Testis (tissue), 3 donors: ENCODE data around the gene WT1. TPM values are rescaled to one million over a fixed set of nuclear protein-coding genes. Genes with fewer than 3 reads are reported as not detected.

Experiments used
- DNase-seq: peaks from one replicate; pipeline ENCODE4 v3.0.0-alpha.2; 2019
- H3K27ac ChIP-seq, 2 donors: fragments of 200-600 bp; sonication (generic); one replicate each; pipeline ENCODE4 v1.5.1; 2019
- H3K27me3 ChIP-seq: fragments of 200-600 bp; sonication (generic); one replicate; pipeline ENCODE4 v1.5.1; 2019
- H3K36me3 ChIP-seq: fragments of 200-600 bp; sonication (generic); one replicate; pipeline ENCODE4 v1.5.1; 2017; ENCODE audit warnings: low read depth; ENCODE audit errors: missing control alignments
- H3K4me1 ChIP-seq: fragments of 200-600 bp; sonication (generic); one replicate; pipeline ENCODE4 v1.5.1; 2019
- H3K4me3 ChIP-seq, 2 donors: fragments of 200-600 bp; sonication (generic); one replicate each; pipeline ENCODE4 v1.5.1; 2017 to 2019
- H3K9me3 ChIP-seq: fragments of 200-600 bp; sonication (generic); one replicate; pipeline ENCODE4 v1.5.1; 2017
- CTCF ChIP-seq, 3 experiments: fragments of 450-650 bp in 2 of 3; fragments of 200-600 bp in 1 of 3; sonication (generic) in 1 of 3; IDR thresholded peaks; one replicate each; pipeline ENCODE4 v1.5.1; 2016 to 2019; ENCODE audit warnings: antibody characterized with exemption in 3 of 3, mild to moderate bottlenecking in 2 of 3, moderate library complexity in 1 of 3
- POLR2A ChIP-seq: fragments of 450-650 bp; IDR thresholded peaks from one replicate; pipeline ENCODE4 v1.6.1; 2017; ENCODE audit warnings: antibody characterized with exemption, mild to moderate bottlenecking, moderate library complexity
- WGBS, 2 donors: methylation state at CpG; one replicate each; pipeline ENCODE4 v1.1.5; 2018; 5-methylcytosine and 5-hydroxymethylcytosine counted together
- intact Hi-C: fragments of 100-400 bp; cut with DNase I; formaldehyde crosslinking; loops from one replicate; pipeline ENCODE4 v1.15.1; 2023; ENCODE audit warnings: low total_unique reads
- polyA plus RNA-seq: library from polyadenylated mRNA; stranded (reverse); fragments of 350-450 nt; fragmentation: Illumina TruSeq; extraction: RNeasy Lipid Tissue Mini Kit (QIAGEN cat#74804); gene quantifications from one replicate; pipeline ENCODE4 v1.2.3, GENCODE V29; 2014; ENCODE audit warnings: low read depth, low replicate concordance; ENCODE audit not compliant: insufficient read depth
- total RNA-seq, 2 donors: library from RNA; depleted of rRNA; stranded (reverse); fragments of >200 nt; gene quantifications; one replicate each; pipeline ENCODE4 v1.2.3, GENCODE V29; 2016

WT1 gene
- total and polyA plus RNA-seq, 3 donors from 2014 or later = 62.2 to 278 (median 189) TPM

DNA sequence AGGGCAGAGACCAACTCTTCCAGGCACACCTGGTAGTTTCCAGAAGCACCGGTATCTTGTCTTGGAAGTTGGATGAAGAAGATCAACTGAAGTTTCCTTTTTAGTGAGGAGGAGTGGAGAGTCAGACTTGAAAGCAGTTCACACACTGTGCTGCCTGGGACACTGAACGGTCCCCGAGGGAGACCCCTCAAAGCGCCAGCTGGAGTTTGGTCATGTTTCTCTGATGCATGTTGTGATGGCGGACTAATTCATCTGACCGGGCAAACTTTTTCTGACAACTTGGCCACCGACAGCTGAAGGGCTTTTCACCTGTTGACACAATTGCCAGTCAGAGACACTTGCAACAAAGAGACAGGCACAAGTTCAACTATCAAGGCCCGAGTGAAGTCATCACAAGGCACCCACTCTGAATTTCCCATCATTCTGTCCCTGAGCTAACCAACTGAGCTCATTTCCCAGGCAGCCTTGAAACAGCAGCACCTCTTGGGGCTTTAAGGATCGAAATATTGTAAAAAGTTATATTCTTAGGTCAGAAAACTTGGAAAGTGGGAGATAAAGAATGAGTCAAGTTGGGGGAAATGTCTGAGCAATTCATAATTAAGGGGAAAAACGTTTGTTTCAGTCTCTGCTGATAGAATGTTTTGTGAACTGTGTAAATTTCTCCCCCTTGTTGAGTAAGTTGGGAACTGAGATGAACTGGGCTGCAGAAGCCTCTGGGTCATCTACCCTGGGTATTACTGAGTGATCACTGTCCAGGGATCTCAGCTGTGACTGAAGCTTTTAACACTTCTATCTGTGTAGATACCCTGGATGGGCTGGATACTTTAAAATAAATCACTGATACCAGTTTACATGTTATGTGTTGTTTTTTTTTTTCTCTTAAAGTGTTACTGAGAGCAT, 46.2 kb downstream of the WT1 start:
- Histone ChIP-seq H3K9me3 (no peaks in the 10 kb centered on the region), H3K27ac (peak overlapping the region in 1 of 2 donors; percentile 15), H3K36me3 (no peaks in the 10 kb centered on the region), H3K27me3 (no peaks in the 10 kb centered on the region), H3K4me3 (no peak overlapping the region), H3K4me1 (peaks cover 11% of the 10 kb centered on the region)
- TF ChIP-seq CTCF (IDR thresholded peaks at IDR 0.05) = no peak
- no peak for TF ChIP-seq POLR2A
- intact Hi-C loops = no loop called here
- DNase-seq = no peak
- 70 to 77% methylated on average over 10 of the region's 10 CpGs for WGBS, 2 donors

DNA sequence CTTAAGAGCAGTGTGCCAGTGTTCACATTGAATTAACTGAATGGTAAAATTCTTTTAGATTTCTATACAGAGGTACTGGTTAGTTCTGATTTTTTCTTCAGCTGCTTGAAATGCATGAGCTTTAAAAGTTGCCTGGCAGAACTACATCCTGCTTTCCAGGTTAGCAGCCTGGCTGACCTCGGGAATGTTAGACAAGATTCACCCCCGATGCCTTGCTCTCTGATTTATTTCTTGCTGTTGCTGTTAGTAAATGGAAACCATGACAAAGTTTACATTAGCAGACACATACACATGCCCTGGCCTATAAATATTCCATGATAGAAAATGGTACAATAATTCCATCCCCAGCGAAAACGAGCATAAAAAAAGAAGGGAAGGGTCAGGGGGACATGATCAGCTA, 47.0 kb downstream of the WT1 start:
- H3K9me3 ChIP-seq = no peaks in the 10 kb centered on the region
- H3K27me3 ChIP-seq = no peaks in the 10 kb centered on the region
- DNase-seq = no peak
- no peaks in the 10 kb centered on the region for H3K36me3 ChIP-seq
- H3K4me3 ChIP-seq = no peak overlapping the region
- WGBS, 2 donors = 61 to 71% methylated on average over 4 of the region's 4 CpGs
- H3K27ac ChIP-seq = peak overlapping the region in 1 of 2 donors; percentile 15
- intact Hi-C loops = no loop called here
- TF ChIP-seq POLR2A (no peak), CTCF (IDR thresholded peaks at IDR 0.05) (no peak)
- H3K4me1 ChIP-seq = peaks cover 11% of the 10 kb centered on the region

- intact Hi-C loops = no loop called here
- Histone ChIP-seq H3K4me1 (peaks cover 11% of the 10 kb centered on the region), H3K9me3 (no peaks in the 10 kb centered on the region), H3K27me3 (no peaks in the 10 kb centered on the region), H3K27ac (peak overlapping the region in 1 of 2 donors; percentile 20), H3K36me3 (no peaks in the 10 kb centered on the region), H3K4me3 (no peak overlapping the region)
- no peak for TF ChIP-seq POLR2A
- no peak for TF ChIP-seq CTCF (IDR thresholded peaks at IDR 0.05)
- no peak for DNase-seq
- WGBS, 2 donors = 56 to 70% methylated on average over 4 of the region's 4 CpGs
Observed at GRCh38 chr11:32387411-32387810, 47.9 kb downstream of the WT1 start.

- TF ChIP-seq CTCF (IDR thresholded peaks at IDR 0.05) (no peak), POLR2A (no peak)
- Histone ChIP-seq H3K36me3 (no peaks in the 10 kb centered on the region), H3K27ac (peak overlapping the region in 1 of 2 donors; percentile 31), H3K9me3 (no peaks in the 10 kb centered on the region), H3K27me3 (no peaks in the 10 kb centered on the region), H3K4me3 (no peak overlapping the region), H3K4me1 (peaks cover 11% of the 10 kb centered on the region)
- intact Hi-C loops = no loop called here
- DNase-seq = no peak
- 56 to 58% methylated on average over 8 of the region's 8 CpGs for WGBS, 2 donors
Observed at GRCh38 chr11:32386770-32387377, 48.5 kb downstream of the WT1 start.
